Peyer's patch (tissue), 4 donors: ENCODE data around the gene TEAD1.

Experiments
- POLR2A ChIP-seq, 2 donors: fragments of 450-650 bp; IDR thresholded peaks; one replicate each; pipeline ENCODE4 v1.5.1; 2017; ENCODE audit warnings: antibody characterized with exemption in 2 of 2, mild to moderate bottlenecking in 2 of 2, moderate library complexity in 2 of 2
- TF ChIP-seq, protein P1 (sequence below), 6 experiments: fragments of 450-650 bp in 4 of 6; fragments of 200-600 bp in 2 of 6; sonication (generic) in 1 of 6; IDR thresholded peaks; one replicate each; pipeline ENCODE4 v1.5.1; 2017 to 2019; ENCODE audit warnings: antibody characterized with exemption in 6 of 6, mild to moderate bottlenecking in 3 of 6, moderate library complexity in 1 of 6

DNA sequence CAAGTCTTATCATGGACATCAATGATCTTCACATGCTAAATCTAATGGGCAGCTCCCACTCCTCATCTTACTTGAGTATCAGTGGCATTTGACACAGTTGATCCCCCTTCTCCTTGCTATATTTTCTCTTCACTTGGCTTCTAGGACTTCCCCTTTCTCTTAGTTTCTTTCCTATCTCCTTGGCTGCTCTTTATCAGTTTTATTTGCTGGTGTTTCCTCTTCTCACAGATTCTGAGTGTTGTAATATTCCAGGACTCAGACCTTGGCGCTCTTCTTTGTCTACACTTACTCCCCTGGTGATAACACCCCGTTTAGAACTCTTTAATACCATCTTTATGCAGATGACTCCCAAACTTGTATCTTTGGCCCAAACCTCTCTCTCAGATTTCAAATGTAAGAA lies 301.0 kb downstream of the TEAD1 start:
- TF ChIP-seq, protein P1, sequence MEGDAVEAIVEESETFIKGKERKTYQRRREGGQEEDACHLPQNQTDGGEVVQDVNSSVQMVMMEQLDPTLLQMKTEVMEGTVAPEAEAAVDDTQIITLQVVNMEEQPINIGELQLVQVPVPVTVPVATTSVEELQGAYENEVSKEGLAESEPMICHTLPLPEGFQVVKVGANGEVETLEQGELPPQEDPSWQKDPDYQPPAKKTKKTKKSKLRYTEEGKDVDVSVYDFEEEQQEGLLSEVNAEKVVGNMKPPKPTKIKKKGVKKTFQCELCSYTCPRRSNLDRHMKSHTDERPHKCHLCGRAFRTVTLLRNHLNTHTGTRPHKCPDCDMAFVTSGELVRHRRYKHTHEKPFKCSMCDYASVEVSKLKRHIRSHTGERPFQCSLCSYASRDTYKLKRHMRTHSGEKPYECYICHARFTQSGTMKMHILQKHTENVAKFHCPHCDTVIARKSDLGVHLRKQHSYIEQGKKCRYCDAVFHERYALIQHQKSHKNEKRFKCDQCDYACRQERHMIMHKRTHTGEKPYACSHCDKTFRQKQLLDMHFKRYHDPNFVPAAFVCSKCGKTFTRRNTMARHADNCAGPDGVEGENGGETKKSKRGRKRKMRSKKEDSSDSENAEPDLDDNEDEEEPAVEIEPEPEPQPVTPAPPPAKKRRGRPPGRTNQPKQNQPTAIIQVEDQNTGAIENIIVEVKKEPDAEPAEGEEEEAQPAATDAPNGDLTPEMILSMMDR (IDR thresholded peaks at IDR 0.05) = no peak
- no peak for TF ChIP-seq POLR2A (IDR thresholded peaks at IDR 0.05)
